Astrocyte (in vitro differentiated cells and primary cell): ENCODE measurements around the gene TNFRSF9.
"Not testable (repeated sequence)": the region's sequence is repeated elsewhere in the genome, so short reads cannot be mapped to it uniquely, and the experiment has no call there.

Experiments used
- EZH2 ChIP-seq: IDR thresholded peaks from 2 replicates; pipeline ENCODE4 v1.6.1; 2012; ENCODE audit warnings: mild to moderate bottlenecking, low read length, inconsistent platforms; ENCODE audit not compliant: insufficient read depth
- TF ChIP-seq, protein P1 (sequence below): IDR thresholded peaks from 2 replicates; pipeline ENCODE4 v1.5.1; 2011; ENCODE audit warnings: low read depth, mild to moderate bottlenecking, inconsistent platforms, low read length, moderate library complexity; ENCODE audit not compliant: insufficient read depth

DNA sequence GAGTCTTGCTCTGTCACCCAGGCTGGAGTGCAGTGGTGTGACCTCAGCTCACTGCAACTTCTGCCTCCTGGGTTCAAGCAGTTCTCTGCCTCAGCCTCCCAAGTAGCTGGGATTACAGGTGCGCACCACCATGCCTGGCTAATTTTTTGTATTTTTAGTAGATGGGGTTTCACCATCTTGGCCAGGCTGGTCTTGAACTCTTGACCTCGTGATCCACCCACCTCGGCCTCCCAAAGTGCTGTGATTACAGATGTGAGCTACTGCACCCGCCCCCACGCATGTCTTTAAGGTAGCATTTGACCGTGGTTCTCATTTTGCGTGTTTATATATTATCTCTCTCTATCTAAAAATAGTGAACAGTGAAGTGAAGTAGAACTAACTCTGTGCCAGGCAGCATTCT lies 23.2 kb upstream of the TNFRSF9 start:
- TF ChIP-seq, protein P1, sequence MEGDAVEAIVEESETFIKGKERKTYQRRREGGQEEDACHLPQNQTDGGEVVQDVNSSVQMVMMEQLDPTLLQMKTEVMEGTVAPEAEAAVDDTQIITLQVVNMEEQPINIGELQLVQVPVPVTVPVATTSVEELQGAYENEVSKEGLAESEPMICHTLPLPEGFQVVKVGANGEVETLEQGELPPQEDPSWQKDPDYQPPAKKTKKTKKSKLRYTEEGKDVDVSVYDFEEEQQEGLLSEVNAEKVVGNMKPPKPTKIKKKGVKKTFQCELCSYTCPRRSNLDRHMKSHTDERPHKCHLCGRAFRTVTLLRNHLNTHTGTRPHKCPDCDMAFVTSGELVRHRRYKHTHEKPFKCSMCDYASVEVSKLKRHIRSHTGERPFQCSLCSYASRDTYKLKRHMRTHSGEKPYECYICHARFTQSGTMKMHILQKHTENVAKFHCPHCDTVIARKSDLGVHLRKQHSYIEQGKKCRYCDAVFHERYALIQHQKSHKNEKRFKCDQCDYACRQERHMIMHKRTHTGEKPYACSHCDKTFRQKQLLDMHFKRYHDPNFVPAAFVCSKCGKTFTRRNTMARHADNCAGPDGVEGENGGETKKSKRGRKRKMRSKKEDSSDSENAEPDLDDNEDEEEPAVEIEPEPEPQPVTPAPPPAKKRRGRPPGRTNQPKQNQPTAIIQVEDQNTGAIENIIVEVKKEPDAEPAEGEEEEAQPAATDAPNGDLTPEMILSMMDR = not testable (repeated sequence)
- TF ChIP-seq EZH2 = not testable (repeated sequence)
